GM04504 (cell line): ENCODE results near the gene ABHD17B.
A peak's percentile ranks its signal among the peaks of the same experiment; 100 is the strongest.
"Not testable (repeated sequence)": the region's sequence is repeated elsewhere in the genome, so short reads cannot be mapped to it uniquely, and the experiment has no call there.

Source experiments
- DNase-seq: peaks from one replicate; pipeline ENCODE4 v3.0.0-alpha.2; 2012; ENCODE audit warnings: low read depth

ABHD17B gene

DNA sequence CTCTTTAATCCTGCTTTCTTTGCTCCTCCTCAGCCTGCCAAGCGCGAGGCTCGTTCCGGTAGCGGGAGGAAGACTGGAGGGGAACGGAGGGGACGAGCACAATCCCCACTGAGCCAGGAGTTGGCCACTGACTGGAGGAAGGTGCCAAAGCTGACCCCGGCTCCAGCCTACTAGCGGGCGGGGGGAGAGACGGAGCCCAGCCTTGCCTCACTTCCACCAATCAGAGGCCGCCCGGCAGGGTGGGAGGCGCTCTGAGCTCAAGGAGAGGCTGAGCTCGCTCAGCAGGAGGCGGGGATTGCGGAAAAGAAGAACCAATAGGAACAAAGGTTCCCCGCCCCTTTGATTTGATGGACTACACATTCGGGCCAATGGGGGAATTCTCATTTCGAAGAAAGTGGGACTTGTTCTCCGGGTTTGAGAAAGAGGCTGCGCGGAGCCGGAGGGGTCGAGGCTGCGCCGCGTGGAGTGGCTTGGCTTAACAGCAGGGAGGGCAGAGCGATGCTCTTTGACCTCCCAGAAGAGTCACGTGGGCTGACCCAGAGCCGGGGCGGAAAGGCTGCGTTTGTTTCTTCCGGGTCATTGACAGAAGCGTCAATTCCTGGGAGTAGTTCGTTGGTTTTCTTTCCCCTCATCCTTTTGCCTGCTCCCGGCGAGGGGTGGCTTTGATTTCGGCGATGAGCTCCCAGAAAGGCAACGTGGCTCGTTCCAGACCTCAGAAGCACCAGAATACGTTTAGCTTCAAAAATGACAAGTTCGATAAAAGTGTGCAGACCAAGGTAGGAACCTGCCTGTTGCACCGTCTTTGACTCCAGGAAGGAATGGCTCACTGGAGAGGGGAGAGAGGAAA is at the start of gene ABHD17B, which contains the start of gene C9orf85:
Gene ABHD17B, minus strand, starts transcription at position 133 of the 847 bp plus-strand sequence. CDS start 36,113 bp downstream, outside the sequence.
Gene C9orf85, plus strand, starts transcription at position 579 of the 847 bp plus-strand sequence. Its CDS starts 96 bp downstream, at position 675.
- peak; percentile 99 for DNase-seq

DNA sequence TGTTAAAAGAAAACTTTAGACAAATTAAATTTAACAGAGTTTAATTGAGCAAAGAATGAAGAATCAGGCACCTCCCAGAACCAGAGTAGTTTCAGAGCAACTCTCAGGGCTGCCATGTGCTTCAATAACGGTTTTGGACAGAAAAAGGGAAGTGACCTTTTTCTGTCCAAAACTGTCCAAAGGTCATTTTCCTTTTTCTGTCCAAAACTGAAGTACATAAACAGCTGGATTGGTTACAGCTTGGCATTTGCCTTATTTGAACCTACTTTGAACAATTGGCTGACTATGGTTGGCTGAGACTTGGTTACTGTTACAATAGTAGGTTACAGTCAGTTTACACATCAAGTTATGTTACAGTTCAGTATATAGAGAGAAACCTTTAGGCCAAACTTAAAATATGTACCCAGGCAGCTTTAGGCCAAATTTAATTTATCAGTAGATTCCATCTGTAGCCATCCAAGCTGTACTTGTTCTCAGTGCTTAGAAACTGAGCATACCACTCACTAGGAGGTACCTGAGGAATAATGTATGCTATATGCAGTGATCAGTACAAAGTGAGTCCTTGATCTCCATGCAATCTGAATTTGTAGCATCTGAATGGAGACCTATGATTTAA is 44.4 kb upstream of the ABHD17B start:
- no peak for DNase-seq

DNA sequence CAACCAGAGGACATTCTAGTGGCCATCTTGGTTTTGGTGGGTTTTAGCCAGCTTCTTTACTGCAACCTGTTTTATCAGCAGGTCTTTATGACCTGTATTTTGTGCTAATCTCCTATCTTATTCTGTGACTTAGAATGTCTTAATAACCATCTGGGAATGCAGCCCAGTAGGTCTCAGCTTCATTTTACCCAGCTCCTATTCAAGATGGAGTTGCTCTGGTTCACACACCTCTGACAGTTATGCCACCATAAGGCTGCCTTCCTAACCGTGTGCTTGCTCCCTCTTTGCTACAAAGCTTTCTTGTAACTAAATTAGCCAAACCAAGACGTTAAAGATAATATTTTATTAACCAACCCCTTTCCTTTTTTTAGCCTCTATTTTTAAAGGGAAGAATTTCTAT is 43.7 kb upstream of the ABHD17B start:
- not testable (repeated sequence) for DNase-seq

DNA sequence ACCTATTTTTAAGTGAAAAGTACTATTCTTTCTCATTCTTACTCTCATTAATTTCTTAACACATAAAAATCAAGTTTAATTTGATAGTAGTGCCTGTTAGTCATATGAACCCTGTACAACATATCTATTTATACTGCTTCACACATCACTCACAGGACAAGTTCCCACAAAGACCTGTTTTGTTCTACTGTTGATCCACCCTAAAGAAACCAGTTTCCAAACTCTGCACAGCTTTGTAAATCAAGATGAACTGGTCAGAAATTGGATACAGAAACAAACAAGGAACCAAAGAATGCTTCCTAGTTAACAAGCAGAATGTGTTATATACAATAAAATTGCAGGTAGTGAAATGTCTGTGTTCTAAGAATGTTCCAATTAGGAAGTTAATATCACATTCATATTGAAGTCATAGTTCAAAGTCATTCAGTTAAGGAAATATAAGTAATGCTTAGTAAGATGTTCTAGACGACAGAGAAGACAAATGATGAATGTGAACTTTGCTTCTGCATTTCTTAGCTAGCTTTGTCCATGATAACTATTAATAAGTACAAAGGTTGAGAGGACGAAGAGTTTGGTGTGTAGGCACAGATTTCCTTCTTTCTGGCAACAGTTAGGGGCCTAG is 33.9 kb upstream of the ABHD17B start:
- no peak for DNase-seq

DNA sequence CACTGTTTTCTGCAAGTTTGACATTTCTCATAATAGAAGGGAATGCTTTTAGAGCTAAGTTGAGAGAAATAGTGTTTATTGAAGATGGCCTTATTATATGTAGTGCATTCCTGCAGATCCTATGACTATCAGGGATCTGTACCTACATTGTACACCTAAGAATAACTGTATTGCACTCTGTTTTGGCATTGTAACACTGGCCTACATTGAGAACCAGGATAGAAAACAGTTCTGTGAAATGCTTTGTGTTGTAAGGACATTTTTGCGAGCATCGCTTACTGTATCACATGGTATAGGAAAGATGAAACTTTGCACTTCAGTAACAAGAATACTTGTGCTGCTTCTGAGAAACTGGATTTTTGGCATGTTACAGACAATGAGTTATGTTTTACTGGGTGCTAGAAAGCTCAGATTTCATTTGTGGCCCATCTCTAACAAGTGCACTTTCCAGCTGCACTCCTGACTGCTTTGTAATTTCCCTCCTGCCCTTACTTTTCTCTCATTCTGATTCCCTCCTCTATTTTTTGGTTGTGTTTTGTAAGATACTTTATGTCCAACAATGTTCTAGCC is 31.1 kb upstream of the ABHD17B start:
- no peak for DNase-seq

DNA sequence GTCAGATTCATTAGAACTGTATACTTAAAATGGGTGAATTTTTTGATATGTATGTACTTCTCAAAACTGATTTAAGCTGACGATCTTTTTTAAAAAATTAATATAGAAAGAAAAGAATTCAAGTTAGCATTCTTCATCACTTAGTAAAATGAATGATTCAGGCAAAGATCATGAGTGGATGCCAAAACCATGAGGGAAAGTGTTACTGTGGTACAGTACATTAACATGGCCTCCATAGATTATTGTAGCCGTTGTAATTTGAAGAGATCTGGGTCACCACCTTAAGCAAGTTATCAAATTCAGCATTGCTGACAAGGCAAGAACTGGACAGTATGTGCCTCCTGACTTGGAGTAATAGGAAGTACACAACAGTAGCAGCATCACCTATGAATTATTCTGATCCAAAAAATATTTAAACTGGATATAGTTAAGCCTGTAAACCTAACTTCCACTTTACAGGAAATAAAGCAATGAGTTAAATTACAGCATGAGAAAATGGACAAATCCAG is 30.1 kb upstream of the ABHD17B start:
- no peak for DNase-seq

DNA sequence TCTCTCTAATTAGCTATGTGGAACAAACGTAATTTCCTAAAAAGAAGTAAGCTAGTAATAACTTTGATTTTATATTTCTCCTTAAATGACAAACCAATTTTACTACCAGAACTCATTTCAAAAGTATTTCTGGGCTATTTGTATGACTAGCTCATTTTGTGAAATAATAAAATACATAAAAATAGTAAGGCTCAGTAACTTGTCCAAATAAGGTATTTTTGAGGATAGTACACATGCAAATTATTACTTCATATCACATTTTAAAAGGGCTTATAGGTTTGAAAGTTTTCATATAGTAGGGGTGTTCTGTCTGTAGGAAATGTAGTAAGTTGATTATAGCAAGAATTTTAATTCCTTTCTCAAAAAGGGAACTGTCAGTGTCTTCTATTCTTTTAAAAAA is 26.9 kb upstream of the ABHD17B start:
- no peak for DNase-seq

DNA sequence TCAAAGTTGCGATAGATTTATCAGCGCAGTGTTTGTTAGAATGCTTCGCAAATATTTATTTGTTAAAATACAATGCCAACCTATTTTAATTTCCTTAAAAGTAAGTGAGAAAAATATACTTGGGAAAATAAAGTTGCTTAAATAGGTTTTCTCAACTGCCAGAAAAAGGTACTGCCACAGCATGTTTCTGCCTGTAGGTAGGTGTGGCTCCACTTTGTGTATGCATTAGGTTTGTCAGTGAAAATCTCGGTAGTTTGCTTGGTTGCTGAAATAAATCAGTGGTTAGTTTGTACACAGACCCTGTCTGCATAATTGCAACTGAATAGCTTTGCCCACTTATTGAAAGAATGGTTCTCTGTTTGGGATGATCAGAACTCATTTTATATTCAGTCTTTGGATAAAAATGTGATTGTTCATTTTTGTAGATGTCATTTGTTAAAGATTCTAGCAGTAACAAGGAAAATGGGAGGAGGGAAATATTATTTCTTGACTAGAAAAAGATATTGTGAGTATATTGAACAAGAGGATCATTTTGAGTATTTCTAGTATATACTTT is 26.2 kb upstream of the ABHD17B start:
- no peak for DNase-seq

DNA sequence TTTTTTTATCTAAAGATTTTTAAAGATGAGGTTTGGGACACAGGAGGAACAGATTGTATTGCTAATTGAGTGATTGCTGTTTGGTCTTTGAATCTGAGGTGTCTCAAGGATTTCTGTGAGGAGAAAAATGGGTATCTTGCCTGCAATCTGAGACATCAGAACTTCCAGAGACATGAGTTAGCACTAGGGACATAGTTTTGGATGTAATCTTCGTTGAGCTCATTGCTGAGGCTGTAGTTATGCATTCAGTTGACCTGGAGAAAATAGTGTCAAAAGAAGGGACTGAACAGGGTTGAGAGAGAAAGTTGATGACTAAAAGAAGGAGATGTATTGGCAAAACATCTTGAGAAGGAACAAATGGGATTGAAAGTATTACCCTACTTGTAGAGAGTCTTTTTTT is 25.1 kb upstream of the ABHD17B start:
- no peak for DNase-seq

DNA sequence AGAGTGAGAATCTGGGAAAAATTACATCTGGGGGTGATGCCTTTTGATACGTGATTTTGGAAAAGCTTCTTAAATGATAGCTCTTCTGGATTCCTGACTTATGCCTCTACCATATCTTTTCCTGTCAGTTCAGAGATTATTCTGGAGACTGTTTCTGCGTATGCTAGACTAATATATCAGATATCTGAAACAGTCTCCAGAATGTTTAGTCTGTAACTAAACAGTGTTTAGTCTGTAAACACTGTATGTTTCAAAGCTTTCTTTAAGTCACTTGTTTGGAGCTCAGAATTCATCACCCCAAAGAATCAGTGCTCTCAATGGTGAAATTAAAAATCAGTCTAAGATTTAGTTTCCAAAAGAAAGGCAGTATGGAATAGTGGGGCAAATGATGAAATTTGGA is 20.2 kb upstream of the ABHD17B start:
- DNase-seq: no peak

DNA sequence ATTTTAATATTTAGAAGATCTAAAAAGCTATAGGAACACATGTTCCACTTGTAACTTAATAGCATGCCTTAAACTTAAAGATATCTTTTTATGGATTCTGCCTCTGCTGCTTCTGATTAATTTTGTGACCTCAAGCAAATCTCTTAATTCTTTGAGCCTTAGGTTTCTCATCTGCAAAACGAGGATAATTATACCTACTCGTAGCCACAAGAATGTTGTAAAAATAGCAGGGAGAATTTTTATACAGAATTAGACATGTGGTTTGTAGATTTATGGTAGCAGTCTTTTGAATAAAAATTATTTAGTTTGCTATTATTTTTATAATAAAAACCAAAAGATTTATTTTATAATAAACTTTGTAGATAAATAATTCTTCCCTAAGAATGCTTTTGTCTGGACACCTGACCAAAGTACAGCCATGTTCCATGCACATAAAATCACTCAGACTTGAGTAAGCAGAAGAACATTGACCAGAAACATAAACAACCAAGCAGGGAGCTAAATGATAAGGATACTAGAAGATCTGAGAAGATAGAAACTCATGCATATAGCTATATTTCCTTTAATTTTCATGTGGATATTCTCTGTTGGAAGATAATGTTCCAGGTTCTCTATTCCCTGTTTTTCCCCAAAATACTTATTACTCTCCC is 18.9 kb upstream of the ABHD17B start:
- DNase-seq: peak; percentile 62

DNA sequence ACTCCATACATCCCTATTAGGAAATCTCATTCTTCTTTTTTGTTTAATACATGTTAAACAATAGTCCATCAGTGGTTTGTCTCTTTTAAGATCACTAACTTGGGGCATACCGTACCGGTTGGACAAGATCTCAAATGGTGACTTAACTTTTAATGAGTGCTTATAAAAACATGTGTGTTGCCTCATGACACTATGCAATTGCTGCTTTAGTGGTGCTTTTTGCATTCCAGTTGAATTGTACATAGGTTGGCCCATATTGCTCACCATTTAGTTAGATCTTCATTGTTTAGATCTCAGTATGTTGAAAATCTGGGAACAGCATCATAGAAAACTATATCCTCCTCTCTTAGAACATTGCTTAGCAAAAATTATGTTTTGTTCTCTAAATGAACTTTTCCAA is 18.2 kb upstream of the ABHD17B start:
- no peak for DNase-seq

DNA sequence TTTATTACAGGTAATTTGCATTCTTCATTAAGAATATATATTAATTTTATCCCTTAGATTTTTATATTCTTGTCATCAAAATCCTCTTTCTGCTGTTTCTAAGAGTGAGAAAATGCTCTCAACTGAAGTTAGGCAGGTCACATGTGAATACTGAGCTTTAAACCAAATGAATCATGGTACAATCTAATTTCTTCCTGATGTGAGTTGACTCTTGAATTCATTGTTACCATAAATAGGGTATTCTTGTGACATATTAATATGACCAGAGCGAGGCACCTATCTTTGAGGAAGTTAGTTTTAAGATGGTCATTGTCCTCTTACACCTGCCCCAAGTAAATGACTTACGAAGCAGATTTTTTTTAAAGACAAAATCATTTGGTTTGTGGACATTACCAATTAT is 17.8 kb upstream of the ABHD17B start:
- no peak for DNase-seq

DNA sequence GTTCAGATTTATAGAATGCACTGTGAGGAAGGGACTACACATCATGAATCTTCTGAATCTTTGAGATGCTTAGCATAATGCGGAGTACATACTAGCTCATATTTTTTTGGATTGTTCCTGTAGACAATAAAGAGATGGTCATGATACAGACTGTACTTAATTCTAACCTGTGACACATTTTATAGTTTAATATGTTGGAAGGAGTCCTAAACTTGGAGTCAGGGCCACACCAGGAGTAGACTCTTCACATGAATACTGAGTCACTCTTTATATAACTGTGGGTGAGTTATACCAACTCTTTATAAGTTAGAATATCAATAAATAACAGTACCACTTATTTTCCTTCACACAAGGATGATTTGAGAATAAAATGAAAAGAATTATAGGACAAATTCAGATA is 17.4 kb upstream of the ABHD17B start:
- no peak for DNase-seq

DNA sequence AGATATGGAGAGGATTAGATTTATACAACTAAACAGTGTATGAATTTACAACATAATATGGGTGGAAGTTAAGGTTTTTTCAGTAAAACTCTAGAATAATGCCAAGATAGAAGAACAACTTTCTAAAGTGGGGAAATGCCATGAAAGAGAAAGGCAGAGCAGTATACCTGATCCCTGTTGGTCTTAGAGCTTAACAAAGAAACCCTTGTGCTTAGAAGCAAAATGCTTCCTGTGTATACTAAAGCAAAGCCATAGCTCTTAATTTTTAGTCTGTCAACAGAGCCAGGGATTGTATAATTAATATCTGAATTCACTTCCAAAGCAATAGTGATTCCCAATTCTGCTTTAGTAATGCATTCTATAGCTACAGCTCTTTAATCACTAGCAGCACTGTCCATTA is 14.8 kb upstream of the ABHD17B start:
- DNase-seq: no peak

DNA sequence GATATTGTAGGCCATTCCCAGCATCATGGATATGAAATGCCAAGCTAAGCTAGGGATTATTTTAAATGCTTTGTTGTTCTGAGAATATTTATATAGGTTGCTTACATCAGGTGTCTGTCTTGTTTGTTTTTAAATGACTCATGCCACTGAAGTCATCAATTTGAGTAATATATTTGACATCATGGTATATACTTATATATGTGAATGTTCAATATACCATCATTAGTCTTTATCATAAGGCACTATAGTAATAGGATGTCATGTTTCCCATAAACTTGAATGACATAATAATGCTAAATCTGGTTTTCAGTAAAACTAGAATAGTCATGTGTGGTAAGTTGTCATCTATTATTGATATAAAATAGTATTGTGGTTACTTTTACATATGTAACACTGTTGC is 13.6 kb upstream of the ABHD17B start:
- no peak for DNase-seq

DNA sequence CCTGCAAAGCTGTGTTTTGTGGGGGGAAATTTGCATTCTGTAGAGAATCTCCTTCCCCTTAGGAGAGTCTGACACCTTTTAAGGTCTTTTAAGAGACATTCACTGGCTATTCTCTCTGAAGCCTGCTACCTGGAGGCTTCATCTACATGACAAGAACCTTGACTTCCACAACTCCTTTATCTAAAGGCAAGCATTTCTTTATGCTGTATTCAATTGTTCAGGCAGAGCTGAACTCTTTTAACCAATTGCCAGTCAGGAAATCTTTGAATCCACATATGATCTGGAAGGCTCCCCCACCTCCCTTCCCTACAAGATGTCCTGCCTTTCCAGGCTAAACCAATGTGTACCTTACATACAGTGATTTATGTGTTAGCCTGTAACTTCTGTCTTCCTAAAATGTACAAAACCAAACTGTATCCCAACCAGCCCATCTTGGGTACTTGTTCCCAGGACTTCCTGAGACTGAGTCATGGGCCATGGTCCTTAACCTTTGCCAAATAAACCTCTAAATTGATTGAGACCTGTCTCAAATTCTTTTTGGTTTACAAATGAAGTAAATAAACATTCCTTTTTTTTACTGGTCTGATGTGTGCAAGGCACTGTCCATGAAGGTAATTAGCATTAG is 10.3 kb upstream of the ABHD17B start:
- no peak for DNase-seq

DNA sequence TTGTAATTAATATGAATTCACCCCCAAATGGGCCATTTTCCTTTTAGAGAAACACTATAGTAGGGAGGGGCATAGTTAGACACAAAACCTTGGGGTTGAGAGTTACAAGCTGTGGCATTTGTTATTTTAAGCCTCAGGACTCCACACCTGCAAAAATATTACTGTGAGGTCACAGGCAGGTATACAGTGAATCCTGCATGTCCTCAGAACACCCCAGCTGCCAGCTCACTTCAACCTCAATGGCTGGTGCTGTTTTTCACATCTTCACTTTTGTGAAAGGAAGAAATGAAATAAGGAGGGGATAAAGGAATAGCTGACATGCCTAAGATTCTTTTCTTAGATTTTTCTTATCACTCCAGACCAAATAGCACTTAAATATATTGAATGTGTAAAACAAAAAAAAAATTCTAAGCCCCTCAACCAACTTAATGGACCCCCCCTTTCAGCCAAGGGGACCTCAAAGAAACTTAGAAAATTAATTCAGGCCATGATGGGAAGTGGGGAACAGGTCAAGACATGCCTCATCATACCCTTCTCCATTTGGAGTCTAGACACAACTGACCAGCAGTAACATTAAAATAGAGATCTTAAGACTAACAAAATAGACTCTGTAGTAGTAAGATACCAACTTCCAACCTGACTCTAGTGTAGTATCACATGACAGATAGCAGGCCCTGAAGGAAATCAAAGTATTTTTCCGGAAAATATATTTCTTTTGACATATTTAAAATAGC is 9.6 kb upstream of the ABHD17B start:
- DNase-seq: no peak

DNA sequence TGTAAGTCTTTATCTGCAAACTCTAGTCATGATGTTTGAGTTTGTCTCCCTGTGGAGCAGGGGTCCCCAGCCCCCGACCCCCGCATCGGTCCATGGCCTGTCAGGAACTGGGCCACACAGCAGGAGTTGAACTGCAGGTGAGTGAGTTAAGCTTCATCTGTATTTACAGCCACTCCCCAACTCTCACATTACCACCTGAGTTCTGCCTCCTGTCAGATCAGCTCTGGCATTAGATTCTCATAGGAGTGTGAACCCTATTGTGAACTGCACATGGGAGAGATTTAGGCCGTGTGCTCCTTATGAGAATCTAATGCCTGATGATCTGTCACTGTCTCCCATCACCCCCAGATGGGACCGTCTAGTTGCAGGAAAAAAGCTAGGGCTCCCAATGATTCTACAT is 7.4 kb upstream of the ABHD17B start:
- no peak for DNase-seq

DNA sequence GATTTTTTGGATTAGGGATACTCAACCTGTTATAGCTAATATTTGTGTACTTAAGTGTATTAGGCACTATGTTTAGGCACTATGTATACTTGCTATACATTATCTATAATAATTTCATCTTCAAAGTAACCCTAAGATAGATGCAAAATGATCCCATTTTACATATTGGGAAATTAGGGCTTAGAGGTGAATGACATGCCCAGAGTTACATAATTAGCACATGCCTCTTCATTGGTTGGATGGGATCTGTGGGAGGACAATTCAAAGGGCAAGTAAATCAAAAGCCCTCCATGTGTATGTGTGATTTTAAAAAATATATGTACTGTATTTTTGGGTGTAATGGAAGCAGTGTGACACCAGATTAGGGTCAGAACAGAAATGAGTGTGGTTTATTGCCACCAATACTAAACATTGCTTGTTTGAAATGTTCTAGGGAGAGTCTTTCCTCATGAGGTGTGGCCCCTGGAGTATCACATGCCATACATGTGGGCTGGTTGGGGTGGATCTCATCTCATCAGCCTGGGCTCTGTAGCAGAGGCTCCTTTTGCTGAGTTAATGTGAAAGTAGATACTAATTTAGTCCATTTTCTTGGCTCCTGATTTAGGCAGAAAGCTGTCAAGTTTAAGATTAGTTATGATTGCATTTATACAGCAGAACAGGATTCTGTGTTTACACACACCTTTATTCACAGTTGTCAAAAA is 6.0 kb upstream of the ABHD17B start:
- no peak for DNase-seq
